Thyroid gland (tissue), 4 donors: ENCODE measurements around the gene LYVE1. TPM values are rescaled to one million over a fixed set of nuclear protein-coding genes. Genes with fewer than 3 reads are reported as not detected.

Experiments
- DNase-seq, 2 donors: peaks; one replicate each; pipeline ENCODE4 v3.0.0-alpha.2; 2019
- H3K27ac ChIP-seq, 3 donors: fragments of 200-600 bp; sonication (generic); 1 replicate in 2 of 3; 2 replicates in 1 of 3; pipeline ENCODE4 v1.5.1; 2016 to 2019; ENCODE audit warnings: mild to moderate bottlenecking in 1 of 3, moderate library complexity in 1 of 3
- H3K27me3 ChIP-seq: fragments of 200-600 bp; sonication (generic); one replicate; pipeline ENCODE4 v1.5.1; 2019
- H3K36me3 ChIP-seq, 2 donors: fragments of 200-600 bp; sonication (generic); one replicate each; pipeline ENCODE4 v1.5.1; 2016 to 2019
- H3K4me1 ChIP-seq, 2 donors: fragments of 200-600 bp; sonication (generic); one replicate each; pipeline ENCODE4 v1.5.1; 2017 to 2019
- H3K4me3 ChIP-seq, 3 donors: fragments of 200-600 bp; sonication (generic); replicated peaks in 1 of 3; 1 replicate in 2 of 3; 2 replicates in 1 of 3; pipeline ENCODE4 v1.5.1; 2016; ENCODE audit warnings: mild to moderate bottlenecking in 1 of 3
- H3K9me3 ChIP-seq: fragments of 200-600 bp; sonication (generic); one replicate; pipeline ENCODE4 v1.5.1; 2017
- POLR2A ChIP-seq, 2 donors: fragments of 450-650 bp; IDR thresholded peaks; one replicate each; pipeline ENCODE4 v1.6.1; 2017; ENCODE audit warnings: antibody characterized with exemption in 2 of 2, mild to moderate bottlenecking in 2 of 2, moderate library complexity in 1 of 2
- WGBS, 2 donors: methylation state at CpG; one replicate each; pipeline ENCODE4 v1.1.5; 2017; 5-methylcytosine and 5-hydroxymethylcytosine counted together
- intact Hi-C: fragments of 100-400 bp; cut with DNase I; formaldehyde crosslinking; loops from one replicate; pipeline ENCODE4 v1.15.1; 2023
- total RNA-seq, 4 donors: library from RNA; depleted of rRNA; stranded (reverse); fragments of >200 nt; gene quantifications; one replicate each; pipeline ENCODE4 v1.2.3, GENCODE V29; 2016
- TF ChIP-seq, protein P1 (sequence below), 6 experiments: fragments of 200-600 bp in 3 of 6; fragments of 450-650 bp in 3 of 6; sonication (generic) in 3 of 6; IDR thresholded peaks; one replicate each; pipeline ENCODE4 v1.5.1; 2016 to 2019; ENCODE audit warnings: antibody characterized with exemption in 6 of 6, mild to moderate bottlenecking in 2 of 6, inconsistent platforms in 1 of 6, moderate library complexity in 1 of 6

The LYVE1 gene
- total RNA-seq, 4 donors from 2014 or later = 27.2 to 185 (median 73.5) TPM

DNA sequence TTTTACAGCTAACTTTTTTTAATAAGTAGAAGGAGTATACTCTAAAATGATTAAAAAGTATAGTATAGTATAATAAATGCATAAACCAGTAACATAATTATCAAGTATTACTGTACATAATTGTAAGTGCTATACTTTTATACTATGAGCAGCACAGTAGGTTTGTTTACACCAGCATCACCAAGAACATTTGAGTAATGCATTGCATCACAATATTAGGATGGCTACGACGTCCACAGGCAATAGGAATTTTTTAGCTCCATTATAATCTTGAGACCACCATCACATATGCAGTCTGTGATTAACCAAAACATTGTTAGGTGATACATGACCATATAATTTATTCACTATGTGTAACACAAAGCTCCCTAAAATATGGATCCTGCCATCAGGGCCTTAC, 47.9 kb downstream of the LYVE1 start:
- no peaks in the 10 kb centered on the region for H3K27me3 ChIP-seq
- WGBS, 2 donors = 98 to 100% methylated on average over 2 of the region's 2 CpGs
- H3K4me1 ChIP-seq = no peaks in the 10 kb centered on the region
- no peak overlapping the region for H3K4me3 ChIP-seq
- no peak for TF ChIP-seq POLR2A (IDR thresholded peaks at IDR 0.05)
- TF ChIP-seq, protein P1, sequence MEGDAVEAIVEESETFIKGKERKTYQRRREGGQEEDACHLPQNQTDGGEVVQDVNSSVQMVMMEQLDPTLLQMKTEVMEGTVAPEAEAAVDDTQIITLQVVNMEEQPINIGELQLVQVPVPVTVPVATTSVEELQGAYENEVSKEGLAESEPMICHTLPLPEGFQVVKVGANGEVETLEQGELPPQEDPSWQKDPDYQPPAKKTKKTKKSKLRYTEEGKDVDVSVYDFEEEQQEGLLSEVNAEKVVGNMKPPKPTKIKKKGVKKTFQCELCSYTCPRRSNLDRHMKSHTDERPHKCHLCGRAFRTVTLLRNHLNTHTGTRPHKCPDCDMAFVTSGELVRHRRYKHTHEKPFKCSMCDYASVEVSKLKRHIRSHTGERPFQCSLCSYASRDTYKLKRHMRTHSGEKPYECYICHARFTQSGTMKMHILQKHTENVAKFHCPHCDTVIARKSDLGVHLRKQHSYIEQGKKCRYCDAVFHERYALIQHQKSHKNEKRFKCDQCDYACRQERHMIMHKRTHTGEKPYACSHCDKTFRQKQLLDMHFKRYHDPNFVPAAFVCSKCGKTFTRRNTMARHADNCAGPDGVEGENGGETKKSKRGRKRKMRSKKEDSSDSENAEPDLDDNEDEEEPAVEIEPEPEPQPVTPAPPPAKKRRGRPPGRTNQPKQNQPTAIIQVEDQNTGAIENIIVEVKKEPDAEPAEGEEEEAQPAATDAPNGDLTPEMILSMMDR (IDR thresholded peaks at IDR 0.05) = no peak
- intact Hi-C loops = no loop called here
- H3K36me3 ChIP-seq = peaks cover 0 to 13% of the 10 kb centered on the region in 2 donors
- no peak for DNase-seq
- no peaks in the 10 kb centered on the region for H3K9me3 ChIP-seq
- no peak overlapping the region for H3K27ac ChIP-seq

- 95 to 100% methylated on average over 2 of the region's 2 CpGs for WGBS, 2 donors
- H3K27me3 ChIP-seq = no peaks in the 10 kb centered on the region
- H3K9me3 ChIP-seq = no peaks in the 10 kb centered on the region
- DNase-seq = no peak
- no peak for TF ChIP-seq POLR2A (IDR thresholded peaks at IDR 0.05)
- TF ChIP-seq, protein P1 (IDR thresholded peaks at IDR 0.05) = no peak
- H3K36me3 ChIP-seq = peaks cover 0 to 10% of the 10 kb centered on the region in 2 donors
- H3K27ac ChIP-seq = no peak overlapping the region
- intact Hi-C loops = no loop called here
- no peaks in the 10 kb centered on the region for H3K4me1 ChIP-seq
- H3K4me3 ChIP-seq = no peak overlapping the region
Measured at GRCh38 chr11:10519630-10520029, 48.8 kb downstream of the LYVE1 start.

DNA sequence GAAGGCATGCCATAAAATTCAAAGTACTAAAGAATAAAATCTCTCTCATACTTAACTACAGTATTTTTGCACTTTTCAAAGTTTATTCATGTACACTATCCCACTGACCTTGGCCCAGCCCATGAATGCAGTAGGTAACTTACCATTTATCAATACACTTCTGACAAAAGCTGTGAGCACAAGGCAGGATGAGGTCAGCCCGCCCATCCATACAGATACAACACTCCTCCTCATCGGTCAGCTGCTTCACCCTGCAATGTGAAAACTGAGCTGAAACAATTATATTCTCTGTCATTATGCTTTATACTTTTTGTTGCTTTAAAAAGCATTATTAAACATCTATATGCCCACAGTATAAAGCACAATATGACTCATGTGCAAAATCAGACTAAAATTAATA, 49.6 kb downstream of the LYVE1 start:
- H3K36me3 ChIP-seq = peaks cover 0 to 6% of the 10 kb centered on the region in 2 donors
- H3K27me3 ChIP-seq = no peaks in the 10 kb centered on the region
- H3K4me1 ChIP-seq = no peaks in the 10 kb centered on the region
- 96 to 97% methylated on average over 2 of the region's 2 CpGs for WGBS, 2 donors
- H3K27ac ChIP-seq = no peak overlapping the region
- intact Hi-C loops = no loop called here
- DNase-seq = no peak
- no peak for TF ChIP-seq POLR2A (IDR thresholded peaks at IDR 0.05)
- TF ChIP-seq, protein P1 (IDR thresholded peaks at IDR 0.05) = no peak
- H3K4me3 ChIP-seq = no peak overlapping the region
- H3K9me3 ChIP-seq = no peaks in the 10 kb centered on the region

- Histone ChIP-seq H3K4me1 (no peaks in the 10 kb centered on the region), H3K27me3 (no peaks in the 10 kb centered on the region), H3K4me3 (no peak overlapping the region), H3K36me3 (peaks cover 0 to 6% of the 10 kb centered on the region in 2 donors), H3K9me3 (no peaks in the 10 kb centered on the region), H3K27ac (no peak overlapping the region)
- DNase-seq = no peak
- intact Hi-C loops = no loop called here
- TF ChIP-seq, protein P1 (IDR thresholded peaks at IDR 0.05) = no peak
- TF ChIP-seq POLR2A (IDR thresholded peaks at IDR 0.05) = no peak
Measured at GRCh38 chr11:10518123-10518522, 50.3 kb downstream of the LYVE1 start.

- Histone ChIP-seq H3K9me3 (no peaks in the 10 kb centered on the region), H3K36me3 (peaks cover 0 to 6% of the 10 kb centered on the region in 2 donors), H3K27ac (no peak overlapping the region), H3K4me1 (no peaks in the 10 kb centered on the region), H3K4me3 (no peak overlapping the region), H3K27me3 (no peaks in the 10 kb centered on the region)
- intact Hi-C loops = no loop called here
- DNase-seq = no peak
- WGBS, 2 donors = 95 to 96% methylated on average over 3 of the region's 3 CpGs
- no peak for TF ChIP-seq POLR2A (IDR thresholded peaks at IDR 0.05)
- TF ChIP-seq, protein P1 (IDR thresholded peaks at IDR 0.05) = no peak
Measured at GRCh38 chr11:10515418-10515817, 53.0 kb downstream of the LYVE1 start.
